HepG2 (cell line): ENCODE results near the gene DGKG. TPM values are rescaled to one million over a fixed set of nuclear protein-coding genes. Genes with fewer than 3 reads are reported as not detected.

Experiments used
- BATF2 ChIP-seq: sonication (generic); formaldehyde crosslinking; IDR thresholded peaks from 2 replicates; pipeline ENCODE4 v1.8.0; 2022; ENCODE audit warnings: mild to moderate bottlenecking, missing genetic modification reagents, moderate library complexity
- HOMEZ ChIP-seq: IDR thresholded peaks from 2 replicates; pipeline ENCODE4 v1.6.1; 2016; ENCODE audit warnings: low read depth
- IRF2 ChIP-seq: IDR thresholded peaks from 2 replicates; pipeline ENCODE4 v1.6.1; 2018; ENCODE audit warnings: missing genetic modification reagents, missing compliant biosample characterization
- SATB2 ChIP-seq: sonication (generic); formaldehyde crosslinking; IDR thresholded peaks from 2 replicates; pipeline ENCODE4 v1.5.0; 2020; ENCODE audit warnings: missing genetic modification reagents
- SMARCE1 ChIP-seq: fragments of 450-650 bp; IDR thresholded peaks from 2 replicates; pipeline ENCODE4 v1.6.1; 2017; ENCODE audit warnings: borderline replicate concordance
- TBL1XR1 ChIP-seq: fragments of 150-350 bp; IDR thresholded peaks from 2 replicates; pipeline ENCODE4 v1.6.1; 2014; ENCODE audit warnings: borderline replicate concordance, low read length; ENCODE audit not compliant: partially characterized antibody
- TIGD3 ChIP-seq: sonication (generic); formaldehyde crosslinking; IDR thresholded peaks from 2 replicates; pipeline ENCODE4 v1.5.1; 2020; ENCODE audit warnings: mild to moderate bottlenecking, missing genetic modification reagents, borderline replicate concordance
- ZNF18 ChIP-seq: sonication (generic); formaldehyde crosslinking; IDR thresholded peaks from 2 replicates; pipeline ENCODE4 v1.8.0; 2022; ENCODE audit warnings: mild to moderate bottlenecking, missing genetic modification reagents; ENCODE audit not compliant: insufficient replicate concordance
- ZNF484 ChIP-seq: sonication (generic); formaldehyde crosslinking; IDR thresholded peaks from 2 replicates; pipeline ENCODE4 v1.5.1; 2020; ENCODE audit warnings: mild to moderate bottlenecking, low read depth, missing genetic modification reagents, borderline replicate concordance
- ZNF816 ChIP-seq: sonication (generic); formaldehyde crosslinking; IDR thresholded peaks from 2 replicates; pipeline ENCODE4 v1.8.0; 2022; ENCODE audit warnings: missing genetic modification reagents, mild to moderate bottlenecking, borderline replicate concordance
- polyA plus RNA-seq, 8 experiments: library from polyadenylated mRNA; depleted of rRNA in 3 of 8; stranded (reverse) in 7 of 8; unstranded in 1 of 8; fragments of >200 nt; fragmentation: Illumina TruSeq in 4 of 8; extraction: Trizol in 4 of 8; gene quantifications; 2 replicates each; pipeline versions ENCODE4 v1.2.1 to v1.2.3, GENCODE V29; 2011 to 2016; ENCODE audit warnings: low read depth in 4 of 8, missing spikeins in 1 of 8, mixed read lengths in 1 of 8; ENCODE audit not compliant: insufficient read depth in 1 of 8
- total RNA-seq, 5 experiments: library from RNA; depleted of rRNA; stranded (reverse); fragments of >200 nt; fragmentation: Illumina TruSeq; extraction: Trizol; gene quantifications; 2 replicates each; pipeline ENCODE4 v1.2.3, GENCODE V29; 2016; ENCODE audit warnings: low read depth in 1 of 5

Gene DGKG
- total and polyA plus RNA-seq, 2 of the 13 experiments (the other 11 are each of a cell fraction or from before 2014, with no cell fraction given): 3.8 to 6.2 TPM

- TF ChIP-seq HOMEZ (CRISPR knock-in tag) (no peak), TBL1XR1 (no peak), ZNF18 (CRISPR knock-in tag) (no peak), IRF2 (CRISPR knock-in tag) (no peak), ZNF484 (no peak), TIGD3 (CRISPR knock-in tag) (no peak), BATF2 (CRISPR knock-in tag) (no peak), ZNF816 (no peak), SMARCE1 (no peak), SATB2 (CRISPR knock-in tag) (no peak)
Measured at GRCh38 chr3:186118692-186119091, 243.3 kb downstream of the DGKG start (continued).
